GM18873 (cell line): Measurements from ENCODE around the gene ATP5PB.

Experiments
- ATAC-seq: cut with Tn5 transposase; IDR thresholded peaks from one replicate; pipeline ENCODE4 v1.9.1; 2021; ENCODE audit warnings: mild to moderate bottlenecking, moderate library complexity, moderate number of reproducible peaks; ENCODE audit not compliant: unreplicated experiment, low FRiP score

The ATP5PB gene

DNA sequence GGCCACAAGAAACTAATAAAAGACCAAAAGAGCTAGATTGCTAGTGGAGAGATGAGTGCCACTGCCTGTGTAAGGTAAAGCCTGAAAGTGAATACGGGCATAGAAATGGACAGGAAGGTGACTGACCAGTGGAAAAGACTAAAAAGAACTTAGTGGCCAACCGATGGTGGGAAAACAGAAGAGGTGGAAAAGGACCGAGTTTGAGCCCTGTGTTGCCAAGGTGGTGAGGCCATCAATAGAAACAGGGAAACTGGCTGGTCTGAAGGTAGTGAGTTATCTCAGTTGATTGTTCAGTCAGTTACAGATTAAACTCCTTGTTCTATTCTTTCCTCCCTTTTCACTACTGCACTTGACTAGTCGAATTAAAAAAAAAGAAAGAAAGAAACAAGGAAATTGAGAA, 2.7 kb upstream of the ATP5PB start:
- ATAC-seq = no peak

DNA sequence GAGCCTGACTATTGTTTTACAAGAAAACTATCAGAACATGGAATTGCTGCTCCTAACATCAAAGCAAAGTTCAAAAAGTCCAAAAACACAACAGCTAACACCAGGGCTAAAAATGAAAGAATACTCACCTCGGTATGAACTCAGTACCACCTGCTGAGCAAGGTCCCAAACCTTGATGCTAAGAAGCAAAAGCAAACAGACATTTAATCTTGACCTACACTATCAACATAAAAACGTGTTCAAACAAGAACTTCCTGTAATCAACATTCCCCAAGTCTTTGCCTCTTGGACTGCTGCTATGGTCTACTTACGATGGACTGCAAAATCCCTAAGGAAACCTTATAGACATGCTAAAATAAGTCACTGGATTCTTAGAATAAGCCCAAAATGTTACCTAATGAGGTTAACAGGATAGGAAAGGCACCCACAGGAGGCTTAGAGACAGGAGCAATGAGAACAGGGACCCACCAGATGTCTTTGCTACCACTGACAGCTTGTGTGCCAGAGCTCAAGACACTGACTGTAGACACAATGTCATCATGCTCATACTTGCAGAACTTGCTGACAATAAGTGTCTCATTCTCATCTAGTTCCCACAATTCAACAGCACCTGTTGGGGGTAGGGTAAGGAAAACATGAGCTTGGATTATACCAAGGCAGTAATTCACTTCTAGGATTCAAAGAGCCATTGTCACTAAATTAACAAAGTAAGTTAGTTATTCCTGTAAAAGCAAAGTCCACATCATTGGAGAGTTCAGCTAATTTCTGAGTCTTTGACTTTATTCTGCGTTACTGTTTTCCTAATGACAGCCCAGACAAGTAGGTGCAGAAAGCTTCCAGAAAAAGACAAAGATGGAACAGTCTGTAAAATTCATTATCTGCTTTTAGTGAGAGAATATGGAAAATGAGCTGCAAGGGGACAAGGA, 2.0 kb upstream of the ATP5PB start:
- no peak for ATAC-seq

DNA sequence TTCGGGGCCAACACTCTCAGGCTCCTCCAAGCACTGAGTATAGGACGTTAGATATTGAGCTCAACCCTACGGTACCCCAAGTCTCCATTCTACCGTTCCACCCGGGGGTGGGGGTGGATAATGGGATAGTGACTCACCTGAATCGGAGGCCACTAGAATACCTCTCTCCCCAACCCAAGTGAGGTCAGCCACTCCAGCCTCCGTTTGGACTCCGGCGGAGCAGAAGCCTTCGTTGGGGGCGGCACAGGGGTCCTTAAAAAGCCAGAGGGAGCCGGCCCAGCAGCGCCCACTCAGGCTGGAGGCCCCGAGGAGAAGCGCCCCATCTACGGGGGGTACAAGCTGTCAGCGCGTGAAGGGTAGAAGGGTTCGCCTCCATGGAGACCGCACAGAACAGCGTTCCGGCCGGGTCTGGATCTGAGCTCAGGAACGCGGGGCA, 764 bp upstream of the ATP5PB start:
- ATAC-seq = no peak

DNA sequence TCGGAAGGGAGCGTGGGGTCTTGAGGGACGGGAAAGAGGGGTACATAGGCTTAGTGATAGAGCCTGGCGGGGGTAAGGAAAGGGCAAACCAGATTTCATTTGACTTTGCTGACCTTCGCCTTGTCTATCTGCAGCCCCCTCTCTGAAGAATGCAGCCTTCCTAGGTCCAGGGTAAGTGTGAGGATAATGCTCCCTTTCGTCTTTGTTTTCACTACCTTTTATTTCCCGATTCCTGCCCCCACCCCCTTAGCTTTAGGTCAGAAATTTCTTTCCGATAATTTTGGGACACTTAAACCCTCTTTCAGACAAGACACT, 396 bp downstream of the ATP5PB start:
- no peak for ATAC-seq

DNA sequence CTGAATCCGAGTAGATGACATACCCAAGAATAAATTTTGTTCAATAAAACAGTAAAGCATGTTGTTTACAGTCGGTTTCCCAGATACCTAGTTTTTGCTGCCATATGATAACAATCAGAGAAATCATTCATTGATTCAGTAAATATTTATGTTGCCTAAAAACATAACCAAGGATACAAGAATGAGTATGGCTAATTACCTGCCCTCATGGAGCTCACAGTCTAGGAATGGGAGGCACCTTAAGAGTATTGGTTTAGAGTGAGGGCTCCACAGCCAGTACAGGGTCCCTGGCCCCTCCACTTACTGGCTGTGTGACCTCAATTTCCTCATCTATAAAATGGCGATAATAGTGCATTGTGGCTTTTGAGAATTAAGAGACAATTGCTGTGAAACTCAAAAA, 921 bp downstream of the ATP5PB start:
- ATAC-seq = no peak

DNA sequence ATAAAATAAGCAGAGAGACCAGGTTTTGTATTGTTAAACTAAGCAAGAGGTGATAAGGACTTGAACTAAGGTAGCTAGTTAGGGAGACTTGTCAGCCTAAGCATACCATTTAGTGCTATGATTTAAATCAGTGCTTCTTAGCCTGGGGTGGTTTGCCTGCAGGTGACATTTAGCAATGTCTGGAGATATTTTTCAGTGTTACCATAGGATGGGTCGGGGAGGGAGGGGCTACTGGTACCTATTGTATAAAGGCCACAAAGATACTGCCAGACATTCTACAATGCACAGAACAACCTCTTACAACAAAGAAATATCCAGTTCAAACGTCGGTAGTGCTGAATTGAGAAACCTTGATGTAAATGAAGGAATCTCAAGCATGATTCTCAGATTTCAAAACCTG, 3.3 kb downstream of the ATP5PB start:
- no peak for ATAC-seq

DNA sequence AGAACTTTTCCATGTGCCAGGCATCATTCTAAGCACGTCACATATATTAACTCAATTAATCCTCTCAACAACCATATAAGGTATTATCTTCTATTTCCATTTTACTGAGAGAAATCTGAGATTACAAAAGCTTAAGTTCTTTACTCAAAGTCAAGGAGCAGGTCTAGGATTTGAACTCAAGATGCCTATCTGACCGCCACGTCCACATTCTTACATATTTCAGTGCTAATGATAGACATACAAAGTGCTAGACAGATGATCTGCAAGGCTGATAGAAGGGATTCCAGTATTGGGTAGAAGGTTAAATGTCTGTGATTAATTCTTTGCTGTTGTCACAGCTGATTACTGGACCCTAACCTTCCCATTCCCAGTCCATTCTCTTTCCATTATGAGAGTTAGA, 4.4 kb downstream of the ATP5PB start:
- no peak for ATAC-seq

DNA sequence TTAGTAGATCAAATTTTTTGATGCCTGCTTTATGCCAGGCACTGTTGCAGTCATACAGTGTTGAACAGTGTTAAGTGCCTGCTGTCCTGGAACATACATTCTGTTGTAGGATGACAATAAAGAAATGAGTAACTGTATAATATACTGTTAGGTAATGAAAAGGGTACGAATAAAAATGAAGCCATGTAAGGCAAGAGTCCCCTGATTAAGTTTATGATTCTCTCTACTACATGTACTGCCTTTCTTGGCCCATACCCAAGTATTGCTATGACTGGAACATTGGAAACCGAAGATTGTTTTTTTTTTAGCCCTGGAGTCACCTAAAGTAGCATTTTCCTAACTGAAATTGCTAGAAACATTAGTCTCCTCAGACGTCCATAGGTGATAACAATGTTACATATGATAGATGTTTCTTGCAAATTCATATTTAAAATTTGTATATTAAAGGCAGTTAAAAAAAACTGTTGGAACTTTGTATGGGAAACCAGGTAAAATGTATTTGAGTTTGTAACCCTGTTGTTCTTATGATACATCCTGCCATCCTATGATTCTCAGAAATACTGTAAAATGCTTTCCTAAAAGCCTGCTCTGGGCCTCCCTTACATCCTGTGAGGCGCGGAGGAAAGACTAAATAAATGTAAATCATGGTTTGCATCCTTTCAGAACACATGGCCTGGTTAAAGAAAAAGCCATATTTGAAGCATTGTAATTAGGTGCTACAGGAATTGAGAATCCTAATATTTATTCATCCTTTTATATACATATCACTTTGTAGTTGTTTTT, 5.8 kb downstream of the ATP5PB start:
- no peak for ATAC-seq

DNA sequence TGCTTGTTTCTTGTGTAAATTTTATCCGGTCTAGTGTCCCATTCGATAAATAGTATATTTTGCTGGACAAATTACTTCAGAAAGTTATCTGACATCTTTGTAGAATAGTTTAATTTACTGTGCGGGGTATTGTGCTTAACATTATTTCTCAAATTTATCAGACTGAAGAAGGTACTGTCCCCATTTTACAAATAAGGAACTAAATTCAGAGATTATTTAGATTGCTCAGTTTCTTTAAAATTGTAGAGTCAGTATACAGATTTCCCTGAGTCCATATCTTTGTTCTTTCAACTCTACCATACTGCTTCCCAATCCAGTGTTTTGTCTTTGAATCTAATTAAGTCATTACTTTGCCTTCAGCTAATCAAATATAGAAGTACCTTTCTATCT, 6.4 kb downstream of the ATP5PB start:
- ATAC-seq = no peak

DNA sequence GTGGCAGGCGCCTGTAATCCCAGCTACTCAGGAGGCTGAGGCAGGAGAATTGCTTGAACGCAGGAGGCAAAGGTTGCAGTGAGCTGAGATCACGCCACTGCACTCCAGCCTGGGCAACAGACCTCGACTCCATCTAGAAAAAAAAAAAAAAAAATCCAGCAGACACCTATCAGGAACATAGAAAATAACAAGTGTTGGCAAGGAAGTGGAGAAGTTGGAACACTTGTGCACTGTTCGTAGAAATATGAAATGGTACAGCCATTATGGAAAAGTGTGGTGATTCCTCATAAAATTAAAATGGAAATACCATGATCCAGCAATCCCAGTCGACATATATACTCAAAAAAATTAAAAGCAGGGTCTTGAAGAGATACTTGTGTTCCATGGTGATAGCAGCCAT, 12.5 kb downstream of the ATP5PB start:
- no peak for ATAC-seq

DNA sequence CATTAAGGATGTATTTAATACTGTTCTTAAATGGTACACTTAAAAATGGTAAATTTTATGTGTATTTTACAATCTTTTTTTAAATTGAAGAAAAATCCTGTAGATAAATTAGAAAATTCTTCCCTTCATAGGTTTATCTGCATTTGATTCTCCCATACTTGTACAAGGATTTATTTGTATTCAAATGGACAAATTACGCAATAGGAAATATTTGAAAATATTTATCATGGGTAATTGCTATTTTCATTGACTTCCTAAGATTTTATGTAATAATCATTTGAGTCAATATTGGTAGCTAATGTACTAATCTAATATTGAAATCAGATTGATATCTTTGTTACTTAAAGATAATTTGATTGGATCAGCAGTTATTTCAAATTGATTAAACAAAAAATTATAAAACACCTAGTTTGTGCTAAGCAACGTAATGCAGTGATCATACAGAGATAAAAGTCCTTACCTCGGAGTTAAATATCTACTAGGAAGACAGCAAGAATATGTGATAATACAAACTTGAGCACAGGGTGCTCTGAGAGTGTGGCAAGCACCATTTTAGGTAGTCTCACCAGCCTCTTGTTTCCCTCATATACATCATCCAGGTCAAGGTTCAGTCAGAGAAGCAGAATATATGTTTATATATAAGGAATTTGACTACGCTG, 13.2 kb downstream of the ATP5PB start:
- ATAC-seq = no peak

DNA sequence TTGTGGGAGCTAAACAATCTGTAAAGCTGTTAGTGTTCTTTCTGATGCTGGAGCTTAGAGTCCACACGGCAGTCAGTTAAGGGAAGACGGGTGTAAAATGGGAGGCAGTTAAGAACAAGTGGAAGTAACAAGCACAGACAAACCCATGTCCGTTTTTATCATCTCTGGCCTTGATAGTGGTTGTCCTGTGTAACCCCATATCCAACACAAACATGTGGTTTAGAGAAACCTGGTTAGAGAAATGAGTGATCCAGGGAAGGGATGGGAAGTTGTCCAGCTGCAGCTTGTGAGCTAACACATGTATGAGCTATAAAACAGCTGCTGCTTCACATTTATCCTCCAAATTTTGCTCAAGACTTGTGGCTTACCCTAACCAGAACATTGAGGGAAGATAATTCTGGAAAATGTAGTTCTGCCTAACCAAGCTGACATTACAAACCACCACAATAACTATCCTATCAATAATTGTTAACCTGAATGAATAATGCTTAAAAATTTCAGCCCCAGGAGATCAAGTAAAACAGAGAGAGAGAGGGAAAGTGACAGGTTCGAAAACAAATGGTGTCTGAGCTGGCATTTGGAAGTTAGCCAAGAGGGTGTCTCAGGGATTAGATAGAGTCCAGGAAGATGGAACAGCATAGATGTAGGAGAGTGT, 13.9 kb downstream of the ATP5PB start:
- no peak for ATAC-seq

DNA sequence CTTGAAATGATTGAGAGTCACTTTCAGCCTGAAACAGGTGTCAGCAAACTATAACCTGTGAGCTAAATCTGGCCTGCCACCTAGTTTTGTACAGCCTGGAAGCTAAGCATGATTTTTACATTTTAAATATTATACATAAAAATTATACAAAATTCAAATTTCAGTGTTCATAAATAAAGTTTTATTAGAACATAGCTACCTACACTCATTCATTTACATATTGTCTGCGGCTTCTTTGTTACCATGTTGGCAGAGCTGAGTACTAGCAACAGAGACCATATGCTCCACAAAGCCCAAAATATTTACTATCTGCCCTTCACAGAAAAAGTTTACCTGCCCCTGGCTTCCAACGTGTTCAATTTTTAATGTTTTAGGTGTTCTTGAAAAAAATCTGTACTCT, 16.5 kb downstream of the ATP5PB start:
- ATAC-seq = no peak

DNA sequence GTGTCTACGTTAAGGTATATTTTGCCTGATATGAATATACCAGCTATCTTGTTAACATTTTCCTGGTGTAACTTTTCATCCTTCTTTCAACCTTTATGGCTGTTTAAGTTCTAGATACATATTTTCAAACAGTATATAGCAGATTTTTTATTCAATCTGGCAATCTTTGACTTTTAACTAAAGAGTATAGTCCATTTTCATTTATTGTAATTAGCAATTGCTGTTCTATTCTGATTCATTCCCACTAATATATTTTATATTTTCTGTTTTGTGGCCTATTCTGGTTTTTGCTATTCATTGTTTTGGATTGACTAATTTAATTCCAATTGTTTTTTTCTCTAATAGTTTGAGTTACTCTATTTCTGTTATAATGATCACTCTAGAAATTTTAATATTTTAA, 17.2 kb downstream of the ATP5PB start:
- no peak for ATAC-seq

DNA sequence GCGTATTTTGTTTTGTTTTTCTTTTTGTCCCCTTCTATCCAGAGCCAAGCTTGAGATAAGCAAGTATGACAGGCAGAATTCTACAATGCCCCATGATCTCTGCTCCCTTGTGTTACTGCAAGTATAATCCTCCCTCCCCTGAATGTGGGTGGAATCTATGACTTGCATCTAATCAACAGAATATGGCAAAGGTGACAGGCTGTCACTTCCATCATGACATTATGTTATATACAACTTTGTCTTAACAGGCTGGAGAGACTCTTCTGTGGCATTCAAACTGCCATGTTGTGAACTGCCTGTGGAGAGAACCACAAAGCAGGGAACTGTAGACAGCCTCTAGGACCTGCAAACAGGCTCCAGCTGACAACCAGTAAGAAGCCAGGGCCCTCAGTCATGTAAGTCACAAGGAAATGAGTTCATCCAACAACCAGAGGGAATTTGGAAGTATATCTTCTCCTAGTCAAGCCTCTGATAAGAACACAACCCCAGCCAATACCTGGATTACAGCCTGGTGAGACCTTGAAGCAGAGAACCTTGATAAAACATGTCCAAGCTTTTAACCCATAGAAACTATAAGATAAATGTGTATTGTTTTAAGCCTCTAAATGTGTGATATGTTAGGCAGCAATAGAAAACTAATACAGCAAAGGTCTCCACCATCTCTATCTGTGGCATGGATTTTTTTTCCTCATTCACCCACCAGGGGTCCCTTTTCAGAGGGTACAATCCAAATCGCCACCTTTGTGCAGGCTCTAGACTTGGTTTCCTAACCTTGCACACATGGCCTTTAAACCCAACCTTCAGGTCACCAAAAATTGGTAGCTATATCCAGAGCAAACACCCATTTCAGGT, 18.8 kb downstream of the ATP5PB start:
- ATAC-seq = no peak

DNA sequence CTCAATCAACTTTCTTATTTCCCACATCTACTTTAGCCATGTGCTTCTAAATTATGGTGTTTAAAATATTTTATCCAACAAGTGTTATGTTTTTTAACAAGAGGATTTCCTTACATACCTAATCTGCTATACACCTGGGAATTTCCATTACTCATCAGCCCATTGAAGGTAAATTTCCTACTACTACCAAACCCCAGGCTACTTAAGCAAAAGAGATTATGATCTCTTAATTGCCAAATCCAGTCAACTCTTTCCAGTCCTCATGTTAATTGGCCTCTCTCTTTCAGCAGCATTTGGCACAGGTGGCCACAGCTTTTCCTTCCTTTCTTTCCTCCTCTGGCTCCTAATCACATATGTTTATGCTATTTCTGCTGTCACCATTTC, 19.4 kb downstream of the ATP5PB start:
- no peak for ATAC-seq

DNA sequence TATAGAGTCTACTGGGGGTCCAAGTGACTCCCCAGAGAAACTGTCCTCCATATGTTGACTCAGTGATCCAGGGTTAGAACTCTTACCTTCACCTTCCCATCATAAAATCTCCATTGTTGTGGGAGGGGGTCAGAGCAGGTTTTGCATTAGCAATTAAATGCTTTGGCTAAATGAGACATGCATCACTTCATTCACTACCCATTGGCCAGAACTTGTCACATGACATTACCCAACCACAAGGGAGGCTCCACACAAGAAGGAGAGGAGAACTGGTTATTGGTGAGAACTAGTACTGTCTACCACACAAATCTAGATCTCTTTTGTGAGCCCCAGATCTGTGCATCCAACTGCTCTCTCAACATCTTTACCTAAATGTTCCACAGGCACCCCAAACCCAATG, 20.3 kb downstream of the ATP5PB start:
- ATAC-seq = no peak

DNA sequence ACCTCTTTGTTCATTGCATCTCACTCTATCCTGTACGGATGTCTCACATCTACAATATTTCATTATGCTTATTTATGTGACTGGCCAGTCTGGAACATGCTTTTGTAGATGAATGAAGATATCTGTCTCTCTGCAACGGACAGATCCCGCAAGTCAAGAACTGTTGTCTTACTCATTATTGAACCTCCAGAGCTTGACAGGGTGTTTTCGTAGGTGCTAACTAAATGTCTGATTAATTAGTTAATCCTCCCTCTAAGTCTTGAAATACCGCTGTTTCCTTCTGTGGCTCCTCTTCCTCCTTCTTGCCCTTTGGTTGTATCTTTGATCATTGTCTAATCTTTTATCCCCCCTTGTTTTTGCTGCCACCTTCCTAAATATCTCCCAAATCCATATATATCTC, 21.3 kb downstream of the ATP5PB start:
- ATAC-seq = no peak

DNA sequence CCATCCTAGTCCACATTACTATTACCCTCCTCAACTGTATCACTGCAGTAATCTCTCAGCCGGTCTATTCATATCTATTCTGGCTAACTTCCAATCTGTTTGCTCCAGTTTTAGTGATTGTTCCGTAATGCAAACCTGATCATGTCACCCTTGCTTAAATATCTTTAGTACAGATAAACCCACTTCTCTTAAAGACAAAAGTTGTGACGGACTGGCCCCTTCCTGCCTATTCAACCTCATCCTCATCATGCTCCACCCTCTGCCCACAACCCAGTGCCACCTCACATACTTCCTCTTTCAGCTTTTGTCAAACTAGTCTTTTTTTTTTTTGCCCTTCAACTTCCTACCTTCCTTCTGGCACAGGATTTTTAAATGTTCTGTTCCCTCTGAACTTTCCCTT, 21.7 kb downstream of the ATP5PB start:
- no peak for ATAC-seq

DNA sequence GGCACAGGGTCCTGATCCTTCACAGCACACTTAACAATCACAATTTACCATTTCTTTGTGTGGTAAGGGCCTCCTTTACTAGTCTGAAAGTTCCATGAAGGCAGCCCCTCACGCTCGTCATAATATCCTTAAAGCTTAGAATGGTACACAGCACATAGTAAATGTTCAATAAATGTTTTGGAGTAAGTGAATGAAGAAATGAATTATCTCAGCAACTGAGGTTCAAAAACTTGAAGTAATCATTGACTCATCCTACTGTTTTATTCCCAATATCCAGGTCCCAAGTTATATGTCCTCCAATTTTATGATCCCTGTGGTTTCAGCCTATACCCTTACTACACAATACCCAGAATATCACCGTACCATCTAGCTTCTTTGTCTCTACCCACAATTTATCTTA, 22.3 kb downstream of the ATP5PB start:
- ATAC-seq = no peak
